HG03457 (cell line): ENCODE results near the gene ALK.

Source experiments
- ATAC-seq: cut with Tn5 transposase; IDR thresholded peaks from one replicate; pipeline ENCODE4 v1.9.1; 2021; ENCODE audit warnings: moderate number of reproducible peaks; ENCODE audit not compliant: unreplicated experiment

The ALK gene

DNA sequence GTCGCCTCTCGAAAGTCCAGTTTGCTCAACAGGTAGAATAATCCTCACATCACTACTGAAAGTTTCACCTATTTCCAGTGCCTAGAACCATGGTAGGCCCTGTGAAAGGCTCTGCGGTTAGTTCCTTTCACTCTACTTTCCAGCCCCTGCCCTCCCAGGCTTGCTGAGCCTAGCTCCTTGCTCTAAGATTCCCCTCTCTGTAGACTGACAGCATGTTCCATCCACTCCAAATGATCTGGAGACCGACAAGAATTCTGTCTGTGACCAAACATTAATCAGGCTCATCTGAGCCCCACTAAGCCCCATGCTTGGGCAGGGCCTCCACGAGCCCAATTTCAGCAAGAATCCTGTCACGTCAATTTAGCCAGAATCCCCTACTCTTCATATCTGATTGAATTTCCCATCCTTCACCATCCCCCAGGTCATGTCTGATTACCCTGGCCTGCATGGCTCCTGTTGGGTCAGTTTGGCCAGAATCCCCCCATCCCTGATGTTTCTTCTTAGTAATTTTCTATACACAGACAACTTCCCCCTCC is 307.0 kb downstream of the ALK start:
- no peak for ATAC-seq

DNA sequence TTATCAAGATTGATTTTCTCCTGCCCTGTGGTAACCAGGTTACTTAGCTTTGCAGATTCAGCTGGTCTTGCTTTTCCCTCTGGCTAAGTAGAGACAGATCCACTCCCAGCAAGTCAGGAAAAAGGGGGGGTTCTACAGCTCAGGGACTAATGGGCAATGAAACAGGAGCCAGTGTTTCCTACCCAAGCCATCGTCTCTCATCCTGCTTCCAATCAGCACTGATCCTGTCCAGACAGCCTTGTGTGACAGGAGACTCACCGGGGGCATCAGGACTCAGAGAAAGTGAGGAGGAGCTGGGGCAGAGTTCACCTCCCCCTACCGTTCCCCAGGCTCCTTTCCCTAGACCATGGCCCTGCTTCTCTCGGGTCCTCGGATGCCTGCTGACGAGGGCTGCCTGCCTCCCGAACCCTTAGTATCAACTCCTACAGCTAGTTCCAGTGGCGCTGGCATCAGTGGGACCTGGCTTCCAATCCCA is 307.6 kb downstream of the ALK start:
- ATAC-seq: no peak

DNA sequence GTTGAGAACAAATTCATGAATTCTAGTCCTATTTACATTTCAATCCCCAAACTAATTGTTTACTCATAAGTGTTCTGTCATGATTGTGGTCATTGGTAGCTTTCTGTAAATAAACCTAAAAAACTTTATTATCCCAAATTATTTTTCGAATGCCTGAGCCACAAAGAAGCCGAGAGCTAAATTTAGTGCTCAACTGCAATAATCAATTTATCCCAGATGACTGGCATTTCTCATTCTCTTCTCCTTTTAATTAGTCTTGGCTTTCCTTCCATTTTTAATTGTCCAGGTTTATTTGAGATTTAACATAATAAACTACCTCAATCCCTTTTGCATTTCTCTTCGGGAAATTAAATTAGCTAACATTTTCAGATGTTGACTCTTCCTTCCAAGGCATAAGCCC is 308.3 kb downstream of the ALK start:
- no peak for ATAC-seq

DNA sequence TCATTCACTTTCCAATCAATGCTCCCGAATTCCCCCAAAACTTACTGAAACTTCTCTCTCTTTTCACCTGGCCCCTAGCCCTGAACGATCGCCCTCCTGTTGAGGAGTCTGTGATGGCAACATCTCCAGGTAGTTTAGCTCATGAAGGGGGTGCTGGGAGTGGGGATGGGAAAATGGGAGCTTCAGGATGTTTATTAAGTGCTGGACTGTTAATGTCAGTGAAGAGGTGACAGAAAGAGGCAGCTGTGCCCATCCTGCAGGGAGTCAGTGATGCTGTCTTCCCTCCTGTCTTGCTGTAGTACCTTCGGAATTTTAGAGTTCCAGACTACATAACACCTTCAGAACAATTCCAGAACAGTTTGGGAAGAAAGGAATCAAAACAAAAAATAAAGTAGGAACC is 308.8 kb downstream of the ALK start:
- no peak for ATAC-seq

DNA sequence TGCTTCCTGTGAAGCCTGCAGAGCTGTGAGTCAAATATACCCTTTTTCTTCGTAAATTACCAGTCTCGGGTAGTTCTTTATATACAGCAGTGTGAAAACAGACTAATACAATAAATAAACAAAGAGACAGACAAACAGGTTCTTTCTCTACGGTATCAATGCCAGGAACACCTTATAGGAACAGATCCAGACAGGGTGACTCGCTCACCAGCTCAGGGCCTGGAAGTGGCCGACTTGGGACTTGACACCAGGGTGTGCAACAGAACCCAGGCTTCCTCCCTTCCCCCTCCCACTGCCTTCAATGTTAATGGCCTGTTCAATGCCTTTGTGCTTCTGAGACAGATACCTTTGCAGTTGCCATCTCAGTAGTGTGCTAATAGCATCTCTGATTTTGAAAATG is 309.5 kb downstream of the ALK start:
- ATAC-seq: no peak

DNA sequence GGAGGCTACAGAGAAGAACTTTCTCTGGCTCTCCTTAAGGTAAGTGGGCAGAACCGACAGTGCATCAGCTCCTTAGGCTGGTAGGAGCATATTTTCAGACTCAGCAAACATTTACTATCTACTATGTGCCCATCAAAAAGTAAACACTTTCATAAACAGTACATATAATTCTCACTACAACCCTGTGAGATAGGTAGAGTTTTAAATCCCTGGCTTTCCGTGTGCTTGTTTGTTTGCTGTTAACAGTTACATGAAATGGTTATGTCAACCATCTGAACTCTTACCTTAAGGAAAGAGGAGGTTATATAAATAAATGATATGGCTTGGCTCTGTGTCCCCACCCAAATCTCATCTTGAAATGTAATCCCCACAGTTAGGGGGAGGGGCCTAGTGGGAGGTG is 310.1 kb downstream of the ALK start:
- no peak for ATAC-seq

DNA sequence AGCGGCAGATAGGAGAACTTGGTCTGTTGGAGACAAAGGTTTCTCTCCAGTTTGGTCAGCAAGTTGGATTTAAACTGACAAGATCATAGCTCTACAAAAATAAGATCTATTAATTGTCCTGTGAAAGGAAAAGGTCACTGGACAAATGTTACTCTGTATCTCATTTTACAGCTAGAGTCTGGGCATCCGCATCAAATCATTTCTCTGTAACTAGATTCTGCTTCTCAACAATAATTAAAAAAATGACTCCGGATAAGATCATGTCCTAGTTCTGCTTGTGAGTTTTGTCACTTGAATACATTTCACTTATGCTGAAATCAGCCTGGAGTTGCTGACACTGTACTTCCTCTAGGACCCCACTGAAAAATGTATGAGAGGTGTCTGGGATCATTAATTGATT is 310.8 kb downstream of the ALK start:
- ATAC-seq: no peak

DNA sequence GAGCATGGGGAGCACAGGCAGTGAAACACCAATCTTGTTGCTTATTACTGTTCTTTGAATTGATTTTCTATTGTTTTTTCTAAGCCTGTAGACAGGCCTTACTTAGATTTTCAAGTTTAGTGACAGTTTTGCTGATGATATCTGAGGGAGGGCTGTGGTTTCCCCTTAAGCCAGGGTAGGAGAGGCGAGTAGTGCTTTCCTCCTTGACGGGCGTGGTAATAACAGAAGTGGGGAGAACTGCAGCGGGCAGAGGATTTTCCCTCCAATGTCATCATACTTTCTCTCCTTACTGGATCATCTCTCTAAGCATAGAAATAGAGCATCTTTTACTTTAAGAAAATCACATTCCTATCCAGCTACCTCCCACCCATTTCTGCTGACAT is 314.4 kb downstream of the ALK start:
- ATAC-seq: no peak

DNA sequence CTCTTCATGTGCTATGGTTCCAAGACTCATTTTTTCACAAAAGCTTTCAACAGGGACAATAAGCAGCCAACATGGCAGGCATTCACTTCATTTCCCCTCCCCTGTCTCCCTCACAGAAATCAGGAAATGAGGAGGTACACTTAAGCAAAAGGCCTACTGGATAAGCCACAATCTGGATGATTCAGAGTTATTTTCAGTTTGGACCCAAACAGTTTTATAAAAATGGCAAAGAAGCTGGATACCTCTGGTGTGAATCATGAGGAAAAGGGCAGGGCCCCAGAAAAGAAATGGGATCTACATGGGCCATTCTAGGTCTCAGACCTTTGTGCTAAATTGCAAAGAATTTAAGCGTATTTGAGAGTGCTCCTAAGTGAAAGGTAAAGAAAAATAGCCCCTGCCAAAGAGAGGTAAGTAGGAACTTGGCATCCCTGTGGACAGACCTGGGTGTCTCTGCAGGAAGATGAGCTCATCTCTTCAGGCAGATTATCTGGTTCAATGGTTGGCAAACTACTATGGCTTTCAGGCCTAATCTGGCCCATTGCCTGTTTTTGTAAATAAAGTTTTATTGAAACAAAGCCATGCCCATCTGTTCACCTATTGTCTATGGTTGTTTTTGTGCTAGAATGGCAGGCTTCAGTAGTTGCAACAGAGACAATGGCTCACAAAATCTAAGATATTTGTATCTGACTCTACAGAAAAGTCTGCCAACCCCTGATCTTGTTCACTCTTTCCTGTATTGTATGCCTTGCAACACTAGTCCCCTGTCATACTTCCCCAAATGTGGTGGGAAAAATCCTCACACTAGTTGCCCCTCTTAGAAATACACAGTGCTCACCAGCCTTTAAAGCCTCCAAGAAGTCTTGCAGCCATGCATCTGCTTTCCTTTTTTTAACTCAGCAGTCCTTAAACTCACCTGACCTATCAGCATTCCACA is 315.0 kb downstream of the ALK start:
- ATAC-seq: no peak

DNA sequence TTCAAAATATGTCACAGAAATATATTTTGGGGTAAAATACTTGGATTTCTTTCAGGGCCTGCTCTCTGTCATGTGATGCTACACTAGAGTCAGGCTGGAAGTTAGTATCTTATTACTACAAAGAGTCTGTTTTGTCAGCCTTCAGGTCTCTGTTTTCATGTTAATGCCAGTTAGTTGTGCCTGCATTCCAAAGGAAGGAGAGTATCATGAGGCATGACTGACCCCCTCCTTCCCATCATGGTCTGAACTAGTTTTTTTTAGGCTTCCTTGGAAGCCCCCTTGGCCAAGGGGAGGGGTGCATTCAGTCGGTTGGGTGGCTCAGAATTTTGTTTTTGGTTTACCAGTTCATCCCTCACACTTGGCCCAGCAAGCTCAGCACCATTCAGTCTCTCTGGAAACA is 318.0 kb downstream of the ALK start:
- ATAC-seq: no peak

DNA sequence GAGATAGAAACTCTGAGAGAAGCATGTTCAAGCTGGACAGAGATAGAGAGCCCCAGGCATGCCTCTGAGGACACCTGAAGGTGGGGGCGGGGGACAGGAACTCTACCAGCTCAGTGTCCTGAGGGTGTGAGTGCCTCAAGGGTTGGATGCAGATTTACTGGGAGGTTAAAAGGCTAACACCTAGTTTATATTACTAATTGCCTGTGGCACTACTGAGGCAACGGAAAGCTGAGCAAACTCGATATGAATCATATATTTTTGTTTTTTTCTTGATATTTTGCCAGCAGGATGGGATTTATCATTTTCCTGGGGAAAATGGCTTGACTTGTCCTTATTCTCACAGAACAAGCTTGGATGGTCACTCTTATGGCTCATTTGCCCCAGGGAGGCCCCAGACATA is 319.5 kb downstream of the ALK start:
- ATAC-seq: no peak

DNA sequence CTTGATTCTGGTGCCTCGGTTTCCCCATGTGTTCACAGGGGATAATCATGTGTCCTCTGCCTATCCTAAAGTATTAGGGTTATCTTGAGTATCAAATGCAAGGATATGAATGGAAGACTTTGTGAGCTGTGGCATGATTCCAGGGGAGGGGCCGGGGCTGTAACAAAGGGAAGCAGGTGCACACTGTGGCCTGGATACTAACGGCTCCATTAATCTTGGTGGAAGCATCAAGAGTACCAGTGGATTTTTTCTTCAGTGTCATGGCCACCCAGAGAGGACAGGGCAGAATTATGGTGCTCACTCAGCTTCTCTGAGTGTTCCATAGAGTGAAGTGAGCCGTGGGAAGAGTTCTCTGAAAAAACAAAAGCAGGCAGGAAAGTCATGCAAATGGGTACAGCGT is 320.1 kb downstream of the ALK start:
- ATAC-seq: no peak

DNA sequence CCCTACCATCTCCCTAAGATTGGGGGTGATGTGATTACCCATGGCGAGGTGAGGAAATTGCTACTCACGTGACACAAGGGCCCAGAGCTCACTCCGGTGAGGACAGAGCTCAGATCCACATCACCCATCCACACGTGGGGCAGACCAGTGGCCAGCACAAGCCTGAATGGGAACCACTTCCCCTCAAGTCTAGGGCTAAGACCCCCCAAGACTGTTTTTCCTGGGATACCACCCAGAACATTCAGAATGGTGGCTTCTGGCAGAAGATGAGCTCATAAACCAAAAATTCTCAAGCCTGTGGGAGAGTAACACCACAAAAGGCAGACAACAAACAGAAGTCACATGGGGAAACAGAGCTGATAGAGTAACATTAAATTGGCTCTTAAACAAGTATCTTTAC is 321.4 kb downstream of the ALK start:
- ATAC-seq: no peak

DNA sequence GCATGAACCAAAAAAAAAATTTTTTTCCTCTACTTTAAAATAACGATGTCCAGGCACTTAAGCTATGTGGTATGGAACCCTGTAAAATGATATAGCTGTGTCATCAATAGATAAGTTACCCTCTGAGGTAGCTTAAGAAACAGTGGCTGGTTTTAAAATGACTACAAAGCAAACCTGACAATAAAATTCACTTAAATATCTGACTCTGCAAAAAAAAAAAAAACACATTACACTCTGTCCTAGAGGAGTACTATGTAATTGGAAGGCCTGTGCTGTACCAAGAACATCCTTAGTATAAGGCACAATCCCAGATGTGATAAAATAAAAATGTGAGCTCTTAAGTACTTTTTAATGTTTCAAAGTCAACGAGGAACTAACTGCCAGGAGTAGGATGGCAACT is 322.4 kb downstream of the ALK start:
- no peak for ATAC-seq

DNA sequence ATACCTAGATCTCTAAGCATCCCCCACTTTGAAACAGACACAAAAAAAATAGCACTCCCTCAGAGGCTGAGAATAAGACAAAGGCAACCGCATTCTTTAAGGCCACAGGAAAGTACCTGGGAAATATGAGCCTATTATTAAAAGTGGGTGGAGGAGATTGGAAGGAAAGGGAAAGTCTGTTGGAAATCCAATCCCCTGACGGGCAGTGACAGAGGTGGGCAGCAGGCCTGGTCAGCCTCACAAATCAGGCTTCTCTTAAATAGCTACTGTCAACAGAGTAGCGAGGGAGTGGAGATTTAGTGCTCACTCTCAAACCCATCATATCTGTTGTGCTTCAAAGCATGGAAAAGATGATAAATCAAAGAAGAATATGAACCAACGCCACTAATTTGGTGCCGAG is 324.4 kb downstream of the ALK start:
- no peak for ATAC-seq

DNA sequence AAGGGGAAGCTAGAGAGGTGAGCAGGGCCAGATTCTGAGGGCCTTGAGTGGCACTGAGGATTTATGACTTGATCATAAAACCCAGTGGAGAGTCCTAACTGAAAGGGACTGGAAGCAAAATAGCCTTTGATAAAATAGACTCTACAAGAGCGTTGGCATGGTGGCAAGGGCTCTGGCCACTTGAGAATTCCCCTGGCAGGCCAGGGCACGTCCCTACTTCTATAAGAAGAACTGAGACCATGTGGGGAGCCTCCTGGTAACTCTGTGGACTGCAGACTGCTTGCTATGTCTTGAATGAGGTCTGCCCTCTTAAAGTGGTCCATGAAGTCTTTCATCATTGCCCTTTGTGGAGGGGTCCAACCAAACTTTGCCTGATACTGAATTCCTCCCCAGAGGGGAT is 324.8 kb downstream of the ALK start:
- ATAC-seq: no peak

DNA sequence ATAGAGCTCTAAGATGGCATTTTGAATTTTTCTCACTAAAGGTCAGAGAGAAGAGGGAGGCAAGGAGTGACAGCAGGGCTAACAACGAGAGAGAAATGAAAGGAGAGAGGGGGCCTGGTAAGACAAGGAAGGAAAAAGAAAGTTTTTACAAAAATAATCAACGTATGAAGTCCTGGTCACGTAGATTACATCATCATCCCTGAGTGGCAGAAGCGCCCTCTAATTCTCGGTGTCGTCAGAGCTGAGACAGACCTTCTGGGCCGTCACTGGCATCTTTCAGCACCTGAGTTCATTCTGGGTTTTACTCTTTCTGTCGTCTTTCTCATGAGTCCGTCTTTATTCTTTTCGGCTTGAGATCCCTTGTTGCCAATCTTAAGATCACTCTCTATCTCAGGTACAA is 329.8 kb downstream of the ALK start:
- ATAC-seq: no peak

DNA sequence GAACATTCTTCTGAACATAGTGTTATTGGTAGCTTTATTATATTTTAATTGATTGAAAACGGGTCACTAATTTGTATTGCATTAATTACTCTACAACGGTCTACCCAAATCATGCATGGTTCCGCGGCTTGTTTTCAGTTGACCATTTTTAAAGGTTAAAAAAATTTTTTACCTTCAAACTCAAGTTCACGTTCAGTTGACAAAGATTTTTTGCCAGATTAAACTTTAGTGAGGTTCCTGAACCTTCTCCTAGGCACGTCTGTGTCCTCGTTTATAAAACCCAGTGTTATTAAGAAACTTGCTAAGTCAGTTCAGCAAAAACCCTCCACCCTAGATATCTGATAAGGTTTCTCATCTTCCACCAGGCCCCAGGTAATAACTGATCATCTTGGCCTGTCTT is 331.2 kb downstream of the ALK start:
- ATAC-seq: no peak

DNA sequence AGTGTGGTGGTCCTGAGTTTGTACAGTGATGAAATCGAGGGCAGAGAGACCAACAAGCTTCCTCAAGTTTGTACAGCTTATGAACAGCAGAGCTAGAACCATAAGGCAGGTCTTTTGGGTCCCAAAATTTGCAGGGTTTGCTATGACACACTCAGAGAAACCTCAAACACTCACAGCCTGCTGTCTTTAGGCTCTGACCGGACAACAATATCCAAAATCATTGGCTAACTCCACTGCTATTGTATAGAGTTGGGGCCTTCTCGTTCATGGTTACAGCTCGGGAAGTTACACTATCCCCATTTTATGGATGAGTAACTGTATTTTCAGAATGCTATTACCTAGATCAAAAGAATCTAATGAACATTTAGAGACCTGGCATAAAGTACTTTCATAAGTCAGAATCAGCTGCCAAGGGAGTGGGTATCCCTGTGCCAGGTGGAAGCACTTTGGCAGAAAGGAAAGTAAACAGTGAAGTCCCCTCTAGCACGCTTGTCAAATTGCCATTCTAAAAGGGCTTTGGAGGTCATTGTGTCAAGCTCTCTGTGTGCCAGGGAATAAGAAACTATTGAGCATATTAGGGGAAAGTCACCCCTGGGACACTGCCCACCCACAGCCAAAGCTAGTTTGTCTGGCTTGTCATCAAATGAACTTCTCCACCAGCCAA is 331.8 kb downstream of the ALK start:
- ATAC-seq: no peak

DNA sequence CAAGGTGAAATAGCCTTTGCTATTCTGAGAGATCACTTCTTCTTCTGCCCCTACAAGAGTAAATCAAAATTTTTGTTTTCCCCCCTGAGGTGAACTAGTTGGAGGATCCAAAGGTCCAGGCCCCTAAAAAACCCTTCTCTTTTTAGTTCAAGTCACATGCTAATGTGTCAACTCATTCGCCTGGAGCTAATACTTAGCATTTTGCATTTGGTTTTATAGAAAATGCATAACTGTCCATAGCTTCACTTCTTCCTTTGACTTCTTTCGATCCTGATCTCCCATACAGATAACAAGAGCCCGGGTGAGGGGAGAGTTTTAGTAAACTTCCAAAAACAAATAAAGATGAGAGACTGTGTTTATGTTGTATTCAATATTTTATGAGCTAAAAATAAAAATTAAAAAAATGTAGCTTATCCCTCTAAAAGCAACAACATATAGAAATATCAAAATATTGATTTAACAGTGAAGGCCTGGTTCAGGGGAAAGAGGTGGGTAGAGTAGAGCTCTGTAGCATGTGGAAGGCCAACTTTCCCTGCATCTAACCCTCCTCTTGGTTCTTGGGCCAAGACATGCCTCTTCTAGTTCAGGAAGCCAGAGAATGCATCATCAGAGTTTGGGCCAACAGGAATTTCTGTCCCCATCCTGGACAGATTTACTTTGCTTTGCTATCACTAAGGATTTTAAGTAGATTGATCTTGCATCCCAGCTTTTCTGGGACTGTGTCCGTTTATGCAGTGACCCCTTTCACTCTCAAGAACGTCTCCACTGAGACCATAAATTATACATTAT is 333.8 kb downstream of the ALK start:
- no peak for ATAC-seq

DNA sequence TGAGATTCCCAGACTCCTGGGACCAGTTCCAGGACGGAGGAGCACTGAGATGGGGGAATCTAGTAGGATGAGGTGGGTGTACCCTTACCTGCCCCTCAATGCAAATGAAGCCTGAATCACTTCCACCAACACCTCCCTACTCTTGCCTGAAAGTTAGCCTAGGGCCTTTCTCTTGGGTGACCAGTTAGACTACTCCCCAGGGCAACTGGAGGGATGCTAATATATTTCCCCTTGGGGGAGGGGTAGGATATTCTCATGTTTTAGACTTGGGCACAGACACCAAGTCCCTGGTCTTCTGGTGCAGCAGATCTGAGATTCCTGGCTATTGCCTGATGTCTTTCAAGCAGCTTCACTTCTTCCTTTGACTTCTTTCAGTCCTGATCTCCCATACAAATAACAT is 334.5 kb downstream of the ALK start:
- ATAC-seq: no peak
